ENCODE measurements around the gene APBA1.

APBA1 gene

DNA sequence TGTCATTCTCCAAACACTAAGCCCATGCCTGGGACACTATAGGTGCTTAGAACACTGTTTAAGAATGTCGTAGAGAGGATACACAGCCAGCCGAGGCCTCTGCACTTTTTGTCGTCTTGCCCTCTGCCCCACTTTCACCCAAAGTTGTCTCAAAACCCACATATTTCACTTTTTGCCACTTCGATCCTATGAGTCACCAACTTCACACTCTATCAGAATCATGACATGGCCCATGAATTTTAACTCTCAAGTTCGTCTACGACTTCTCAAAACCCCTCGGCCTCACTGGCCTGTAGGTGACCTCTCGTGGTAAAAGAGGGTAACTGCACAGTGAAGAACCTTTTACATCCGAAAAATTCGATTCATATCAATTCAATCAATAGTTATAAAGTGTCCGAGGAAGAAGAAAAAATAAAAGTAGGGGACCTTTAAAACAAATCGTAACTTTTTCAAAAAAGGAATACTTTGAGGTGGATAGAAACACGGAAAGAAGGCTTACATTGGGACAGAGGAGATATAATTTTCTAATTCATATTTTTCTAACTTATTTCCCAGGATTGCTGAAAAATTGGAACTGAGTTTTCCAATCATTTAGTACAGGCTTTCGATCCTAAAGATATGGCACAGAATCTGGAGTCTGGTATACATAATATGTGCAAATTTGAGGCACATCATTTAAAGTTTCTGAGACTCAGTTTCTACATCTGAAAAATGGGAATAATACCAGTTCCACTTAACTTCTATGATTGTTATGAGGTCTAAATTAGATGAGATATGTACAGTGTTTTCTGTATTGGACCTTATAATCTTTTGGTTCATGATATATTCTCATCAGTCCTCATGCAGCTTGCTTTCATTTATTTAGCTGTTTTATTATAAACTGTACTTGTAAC is 122.6 kb downstream of the APBA1 start:
- no peak overlapping the region for H3K9ac ChIP-seq
- peak overlapping the region; percentile 50 for H3K4me2 ChIP-seq
- no peaks in the 10 kb centered on the region for H4K20me1 ChIP-seq
- peaks cover 8% of the 10 kb centered on the region; the same call in 1 of the 2 replicates for H3K9me3 ChIP-seq
- peaks cover 8% of the 10 kb centered on the region for H3K36me3 ChIP-seq
- H3K4me3 ChIP-seq = no peak overlapping the region
- TF ChIP-seq Cebpa-rat (IDR thresholded peaks at IDR 0.05) = no peak
- no peaks in the 10 kb centered on the region for H3K27me3 ChIP-seq
- peaks cover 38% of the 10 kb centered on the region for H3K4me1 ChIP-seq
- peak overlapping the region; percentile 51; the same call in 1 of the 2 replicates for H3K27ac ChIP-seq

DNA sequence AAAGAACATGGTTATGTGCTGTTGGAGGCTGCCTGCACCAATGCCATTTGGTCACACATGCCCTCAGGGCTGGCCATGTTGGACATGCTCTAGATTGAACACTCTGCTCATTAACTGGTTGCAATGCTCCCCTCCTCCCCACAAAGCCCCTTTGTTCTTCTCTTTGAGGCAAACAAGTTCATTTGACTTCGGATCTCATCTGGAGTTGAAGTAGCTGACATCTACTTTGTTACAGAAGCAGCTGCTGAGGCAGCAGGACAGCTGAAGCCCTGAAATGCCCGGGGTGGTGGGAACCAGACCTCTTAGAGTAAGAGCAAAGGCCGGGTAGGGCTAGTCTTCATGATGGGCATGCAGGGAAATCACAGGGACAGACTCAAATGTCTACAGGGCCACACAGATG is 123.5 kb downstream of the APBA1 start:
- no peak overlapping the region for H3K4me3 ChIP-seq
- no peak for TF ChIP-seq Cebpa-rat (IDR thresholded peaks at IDR 0.05)
- H3K27me3 ChIP-seq = no peaks in the 10 kb centered on the region
- H3K9me3 ChIP-seq = peaks cover 8% of the 10 kb centered on the region; the same call in 1 of the 2 replicates
- no peaks in the 10 kb centered on the region for H4K20me1 ChIP-seq
- peaks cover 8% of the 10 kb centered on the region for H3K36me3 ChIP-seq
- H3K4me1 ChIP-seq = peaks cover 45% of the 10 kb centered on the region
- H3K27ac ChIP-seq = peak overlapping the region; percentile 51; the same call in 1 of the 2 replicates
- H3K4me2 ChIP-seq = peak overlapping the region; percentile 50; the same call in 1 of the 2 replicates
- no peak overlapping the region for H3K9ac ChIP-seq

DNA sequence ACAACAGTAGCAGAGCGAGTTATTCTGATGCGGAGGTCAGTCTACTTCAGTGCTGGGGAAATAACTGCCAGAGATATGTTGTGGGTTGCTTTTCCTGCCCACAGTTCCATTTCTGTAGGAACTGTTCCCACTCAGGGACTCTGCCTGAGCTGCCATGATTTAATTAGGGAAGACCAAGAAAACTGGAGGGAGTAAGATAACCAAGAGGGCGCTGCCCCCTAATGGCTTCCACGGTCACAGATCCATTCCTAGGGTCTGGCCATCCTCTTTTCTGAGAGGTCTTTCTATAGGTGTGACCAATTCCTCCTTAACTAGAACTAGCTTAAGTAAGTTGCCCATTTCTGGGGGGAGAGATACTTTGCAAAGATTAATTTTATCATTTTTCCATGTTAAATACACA is 125.9 kb downstream of the APBA1 start:
- TF ChIP-seq Cebpa-rat (IDR thresholded peaks at IDR 0.05) = no peak
- Histone ChIP-seq H3K27ac (peak overlapping the region; percentile 33; the same call in 1 of the 2 replicates), H3K27me3 (no peaks in the 10 kb centered on the region), H3K4me1 (peaks cover 62% of the 10 kb centered on the region), H4K20me1 (no peaks in the 10 kb centered on the region), H3K9ac (no peak overlapping the region), H3K9me3 (peaks cover 8% of the 10 kb centered on the region; the same call in 1 of the 2 replicates), H3K36me3 (peaks cover 8% of the 10 kb centered on the region), H3K4me3 (no peak overlapping the region), H3K4me2 (peak overlapping the region; percentile 38)

DNA sequence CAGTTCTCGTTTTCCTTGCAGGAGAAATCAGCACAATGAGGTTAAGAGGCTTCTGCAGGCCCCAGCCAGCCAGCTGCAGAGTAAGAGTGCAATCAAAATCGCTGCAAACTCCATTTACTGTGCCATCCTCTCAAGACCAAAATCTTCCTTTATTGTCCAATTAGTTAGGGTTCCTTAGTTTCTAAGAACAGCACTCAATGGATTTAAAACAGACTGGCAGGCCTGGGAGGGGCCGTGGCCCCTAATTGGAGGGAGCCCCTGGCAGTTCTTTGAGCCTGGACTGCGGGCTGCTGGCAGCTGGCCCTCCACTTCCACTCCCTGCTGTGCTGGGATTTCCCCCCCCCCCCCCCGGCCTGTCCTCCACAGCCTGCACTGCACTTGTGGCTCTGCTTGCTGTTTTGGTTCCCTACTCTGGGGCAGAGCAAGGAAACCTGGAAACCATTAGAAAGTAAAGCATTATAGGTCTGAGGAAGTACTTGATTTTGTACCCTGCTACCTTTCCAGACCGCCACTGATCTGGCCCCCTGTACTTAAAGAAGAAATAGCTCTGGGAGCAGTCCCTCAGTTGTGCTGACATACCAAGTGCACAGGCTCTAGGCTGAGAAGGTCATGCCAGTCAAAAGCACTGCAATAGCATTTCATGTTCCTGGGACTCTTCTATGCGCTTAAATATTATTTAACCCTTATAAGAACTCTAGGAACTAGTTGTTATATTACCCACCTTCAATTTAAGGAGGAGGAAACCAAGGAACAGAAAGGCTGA is 129.0 kb downstream of the APBA1 start:
- peaks cover 54% of the 10 kb centered on the region for H3K4me1 ChIP-seq
- H4K20me1 ChIP-seq = no peaks in the 10 kb centered on the region
- H3K4me3 ChIP-seq = no peak overlapping the region
- H3K9ac ChIP-seq = peak overlapping the region; percentile 42
- peaks cover 6% of the 10 kb centered on the region for H3K36me3 ChIP-seq
- no peaks in the 10 kb centered on the region for H3K27me3 ChIP-seq
- peak overlapping the region; percentile 74 for H3K4me2 ChIP-seq
- peak overlapping the region; percentile 42 for H3K27ac ChIP-seq
- no peak for TF ChIP-seq Cebpa-rat (IDR thresholded peaks at IDR 0.05)
- H3K9me3 ChIP-seq = peaks cover 6% of the 10 kb centered on the region; the same call in 1 of the 2 replicates

DNA sequence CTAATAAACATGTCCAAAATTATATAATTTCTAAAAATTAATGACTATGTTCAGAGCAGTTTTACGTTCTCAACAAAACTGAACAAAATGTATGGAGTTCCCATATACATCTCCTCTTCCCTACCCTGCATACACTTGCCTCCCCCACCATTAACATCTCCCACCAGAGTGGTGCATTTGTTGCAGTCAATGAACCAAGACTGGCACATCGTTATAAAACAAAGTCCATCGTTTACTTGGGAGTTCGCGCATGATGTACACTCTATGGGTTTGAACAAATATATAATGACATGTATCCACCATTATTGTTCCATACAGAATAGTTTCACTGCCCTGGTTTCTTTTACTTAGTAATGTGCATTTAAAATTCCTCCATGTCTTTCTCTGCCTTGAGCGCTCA is 130.1 kb downstream of the APBA1 start:
- Histone ChIP-seq H4K20me1 (no peaks in the 10 kb centered on the region), H3K27me3 (no peaks in the 10 kb centered on the region), H3K27ac (no peak overlapping the region), H3K9ac (no peak overlapping the region), H3K4me2 (peak overlapping the region; percentile 74; the same call in 1 of the 2 replicates), H3K4me3 (no peak overlapping the region), H3K9me3 (no peaks in the 10 kb centered on the region), H3K36me3 (no peaks in the 10 kb centered on the region), H3K4me1 (peaks cover 51% of the 10 kb centered on the region)
- no peak for TF ChIP-seq Cebpa-rat (IDR thresholded peaks at IDR 0.05)

DNA sequence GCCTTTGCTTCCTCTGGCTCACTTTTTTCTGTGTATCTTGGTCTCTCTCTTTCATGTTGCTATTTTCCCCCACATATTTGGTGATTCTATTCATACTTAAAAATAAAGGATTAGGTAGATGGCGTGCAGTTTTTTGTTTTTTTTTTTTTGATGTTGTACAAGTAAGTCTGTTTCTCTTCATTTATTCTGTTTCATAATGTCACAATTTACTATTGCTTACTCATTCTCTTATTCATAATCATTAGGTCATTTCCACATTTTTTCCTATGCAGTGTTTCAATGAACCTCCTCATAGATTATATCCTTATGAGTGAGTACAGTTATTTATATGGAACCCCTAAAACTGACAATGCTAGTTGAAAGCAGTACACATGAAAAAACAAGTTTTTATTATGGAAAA is 136.3 kb downstream of the APBA1 start:
- Histone ChIP-seq H3K4me2 (no peak overlapping the region), H3K27me3 (no peaks in the 10 kb centered on the region), H3K36me3 (no peaks in the 10 kb centered on the region), H3K4me1 (no peaks in the 10 kb centered on the region), H3K4me3 (no peak overlapping the region), H3K27ac (no peak overlapping the region), H3K9me3 (0 out of 2 replicates have a peak, but pooled peaks cover 3% of the 10 kb centered on the region), H4K20me1 (no peaks in the 10 kb centered on the region), H3K9ac (no peak overlapping the region)
- TF ChIP-seq Cebpa-rat (IDR thresholded peaks at IDR 0.05) = no peak

DNA sequence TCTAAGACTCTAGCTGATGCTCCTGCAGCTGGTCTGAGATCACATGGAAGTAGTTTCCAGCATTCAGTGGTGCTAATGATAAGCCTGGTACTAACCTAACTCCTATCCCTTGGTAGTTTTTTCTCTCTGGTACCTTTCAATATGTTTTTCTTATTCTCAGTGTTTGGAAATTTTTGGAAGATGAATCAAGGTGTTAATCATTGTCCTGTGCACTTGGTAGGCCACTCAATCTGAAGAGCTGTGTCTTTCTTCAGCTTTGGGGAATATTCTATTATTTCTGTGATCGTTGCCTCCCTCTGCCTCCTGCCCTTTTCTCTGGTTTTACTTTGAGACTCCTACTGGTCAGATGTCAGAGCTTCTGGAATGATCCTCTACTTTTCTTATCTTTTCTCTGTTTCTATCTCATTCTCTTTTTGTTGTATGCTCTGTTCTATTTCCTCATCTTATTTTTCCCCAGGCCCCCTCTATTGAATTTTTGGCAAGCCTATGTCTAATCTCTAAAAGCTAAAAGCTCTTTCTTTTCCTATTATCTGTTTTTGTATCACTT is 136.8 kb downstream of the APBA1 start:
- Histone ChIP-seq H3K4me1 (no peaks in the 10 kb centered on the region), H3K36me3 (no peaks in the 10 kb centered on the region), H3K4me3 (no peak overlapping the region), H4K20me1 (no peaks in the 10 kb centered on the region), H3K9ac (no peak overlapping the region), H3K4me2 (no peak overlapping the region), H3K27me3 (no peaks in the 10 kb centered on the region), H3K27ac (no peak overlapping the region), H3K9me3 (0 out of 2 replicates have a peak, but pooled peaks cover 3% of the 10 kb centered on the region)
- no peak for TF ChIP-seq Cebpa-rat (IDR thresholded peaks at IDR 0.05)

DNA sequence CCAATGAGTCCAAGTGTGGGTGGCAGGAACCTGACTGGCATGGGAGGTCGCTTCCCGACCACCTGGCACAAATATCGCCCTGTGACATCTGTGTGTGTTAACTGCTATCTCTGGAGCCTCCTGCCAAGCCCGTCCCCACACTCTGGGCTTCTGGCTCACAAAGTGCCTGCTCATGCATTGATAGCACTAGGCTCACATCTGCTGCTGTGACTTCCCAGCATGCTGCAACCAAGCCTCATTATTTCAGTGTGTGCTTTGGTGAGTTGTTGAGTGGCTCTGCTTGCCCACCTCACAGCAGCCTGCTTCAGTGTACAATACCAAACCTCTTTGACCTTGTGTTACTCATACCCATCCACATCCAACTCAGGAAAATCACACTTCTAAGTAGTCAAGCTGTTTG is 139.8 kb downstream of the APBA1 start:
- no peaks in the 10 kb centered on the region for H3K36me3 ChIP-seq
- no peak for TF ChIP-seq Cebpa-rat (IDR thresholded peaks at IDR 0.05)
- peaks cover 6% of the 10 kb centered on the region; the same call in 1 of the 2 replicates for H3K4me1 ChIP-seq
- no peaks in the 10 kb centered on the region for H3K27me3 ChIP-seq
- no peak overlapping the region for H3K4me2 ChIP-seq
- H3K27ac ChIP-seq = no peak overlapping the region
- H3K4me3 ChIP-seq = no peak overlapping the region
- H4K20me1 ChIP-seq = no peaks in the 10 kb centered on the region
- H3K9ac ChIP-seq = no peak overlapping the region
- 0 out of 2 replicates have a peak, but pooled peaks cover 3% of the 10 kb centered on the region for H3K9me3 ChIP-seq

DNA sequence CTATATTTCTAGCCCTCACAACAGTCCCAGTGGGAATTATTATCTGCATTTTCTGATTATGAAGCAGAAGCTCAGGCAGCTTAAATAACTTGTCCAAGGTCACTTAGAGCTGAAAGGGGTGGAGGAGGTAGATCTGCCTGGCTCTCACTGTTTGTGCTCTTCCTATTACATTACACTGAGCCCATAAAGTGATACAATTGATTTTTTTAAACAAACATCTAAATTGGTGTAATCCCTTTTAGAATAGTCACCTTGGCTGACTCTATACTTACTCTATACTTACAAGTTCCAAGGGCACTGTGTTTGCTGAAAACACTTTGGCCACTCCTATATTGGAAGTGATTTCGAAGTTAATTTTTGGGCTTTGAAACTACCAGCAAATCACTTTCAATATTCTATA is 144.7 kb downstream of the APBA1 start:
- no peak overlapping the region for H3K9ac ChIP-seq
- H3K27me3 ChIP-seq = no peaks in the 10 kb centered on the region
- no peak overlapping the region for H3K27ac ChIP-seq
- peaks cover 6% of the 10 kb centered on the region; the same call in 1 of the 2 replicates for H3K4me1 ChIP-seq
- no peak overlapping the region for H3K4me3 ChIP-seq
- H3K9me3 ChIP-seq = peaks cover 46% of the 10 kb centered on the region
- H4K20me1 ChIP-seq = no peaks in the 10 kb centered on the region
- TF ChIP-seq Cebpa-rat (IDR thresholded peaks at IDR 0.05) = no peak
- H3K4me2 ChIP-seq = no peak overlapping the region
- no peaks in the 10 kb centered on the region for H3K36me3 ChIP-seq
